Measurements from ENCODE around the gene LMAN1L. TPM values are rescaled to one million over a fixed set of nuclear protein-coding genes. Genes with fewer than 3 reads are reported as not detected.

Gene LMAN1L
- total RNA-seq, 1 experiment from 2014 or later: not detected

GRCh38 chr15:74831813-74832495, 19.3 kb downstream of the LMAN1L start:
- no peak overlapping the region for H3K27ac ChIP-seq (ENCODE audit: insufficient read length, low read depth, low read length)
- Mint-ChIP-seq H3K4me1 (peaks cover 6 to 24% of the 10 kb centered on the region in 2 experiments; a peak in 3 of 4 replicates), H3K9me3 (no peaks in the 10 kb centered on the region), H3K4me3 (no peak overlapping the region), H3K36me3 (ENCODE audit: insufficient read depth in 1 of 3, low read depth in 3 of 3) (peaks cover 0 to 17% (median 10%) of the 10 kb centered on the region in 3 experiments; a peak in 5 of 7 replicates), H3K27me3 (ENCODE audit: low read depth) (peaks cover 32% of the 10 kb centered on the region), H3K27ac (no peak overlapping the region; a peak in 1 of 7 replicates)
- no peak overlapping the region for H3K4ac ChIP-seq (ENCODE audit: low read depth, low read length)
- no peak overlapping the region for H3T11ph ChIP-seq (ENCODE audit: low read length)
- no peak overlapping the region for H3K56ac ChIP-seq (ENCODE audit: insufficient read length, low read depth, low read length)
- no peak for TF ChIP-seq CTCF (conservative IDR thresholded peaks at IDR 0.05)
- no peak overlapping the region for H3K23ac ChIP-seq (ENCODE audit: insufficient read length, low read depth, low read length)
- WGBS (ENCODE audit: extremely low coverage, insufficient read length, low lambda C conversion rate): no CpG with 5 or more reads among the region's 15 CpGs
- no peak overlapping the region for H4K5ac ChIP-seq (ENCODE audit: insufficient read length, low read depth, low read length)
- H3K9ac ChIP-seq (ENCODE audit: extremely low read depth, insufficient read length, low read length): no peak overlapping the region
- no peak overlapping the region for H4K8ac ChIP-seq (replicated peaks; ENCODE audit: insufficient read length, low read depth, low read length)
- H3K23me2 ChIP-seq (ENCODE audit: insufficient read length, low read depth, low read length, poor library complexity, severe bottlenecking): no peaks in the 10 kb centered on the region
- H2AK5ac ChIP-seq (ENCODE audit: insufficient read length, low read length): no peak overlapping the region
- H2AFZ ChIP-seq (ENCODE audit: low read length): no peak overlapping the region
- H3K14ac ChIP-seq (ENCODE audit: insufficient read depth, low read length): no peak overlapping the region
- H2BK12ac ChIP-seq (ENCODE audit: insufficient read length, low read depth, low read length): no peak overlapping the region
- H2BK120ac ChIP-seq (ENCODE audit: low read depth, low read length, poor library complexity, severe bottlenecking): no peak overlapping the region
- H3K79me1 ChIP-seq (ENCODE audit: insufficient read depth, low read depth, low read length, poor library complexity, severe bottlenecking): no peaks in the 10 kb centered on the region
- no peak for DNase-seq
- H3K4me1 ChIP-seq (ENCODE audit: insufficient read depth, low read length): no peaks in the 10 kb centered on the region
- no peak overlapping the region for H3K18ac ChIP-seq (ENCODE audit: insufficient read length, low read depth, low read length)
- H4K20me1 ChIP-seq (ENCODE audit: control insufficient read depth, insufficient read depth, insufficient read length): no peaks in the 10 kb centered on the region
- no peak overlapping the region for H2BK5ac ChIP-seq (ENCODE audit: insufficient read length, low read length)
- H3K4me2 ChIP-seq (ENCODE audit: insufficient read depth, insufficient read length, low read length): no peak overlapping the region
- no peak overlapping the region for H4K91ac ChIP-seq (ENCODE audit: insufficient read length, low read depth, low read length)
- H3K27me3 ChIP-seq (ENCODE audit: insufficient read depth, low read length): peaks cover 5% of the 10 kb centered on the region; the same call in 1 of the 2 replicates
- H3K79me2 ChIP-seq (ENCODE audit: insufficient read depth, low read length): no peaks in the 10 kb centered on the region
- H2BK20ac ChIP-seq (ENCODE audit: low read depth, low read length, poor library complexity, severe bottlenecking): no peak overlapping the region
- H3K9me3 ChIP-seq (ENCODE audit: control insufficient read depth, low read depth, low read length): no peaks in the 10 kb centered on the region
- no peak overlapping the region for H2BK15ac ChIP-seq (ENCODE audit: low read depth, low read length)

Data from H9 (cell line).